WTC11 (cell line): Measurements from ENCODE around the gene PDXK. TPM values are rescaled to one million over a fixed set of nuclear protein-coding genes. Genes with fewer than 3 reads are reported as not detected.

Experiments used
- ATAC-seq: fragments of 200-7000 bp; cut with Tn5 transposase; 2 replicates; pipeline ENCODE4 v1.10.0; 2021; ENCODE audit warnings: mild to moderate bottlenecking, moderate library complexity
- Bru-seq: library from RNA; stranded (reverse); fragments of 400-500 nt; gene quantifications from one replicate; lab custom pipeline; 2021; lab: Mats Ljungman, UMichigan
- CTCF ChIA-PET: fragments of 300-600 bp; sonication (Branson Sonifier 250); formaldehyde crosslinking; loops from one replicate; lab custom pipeline; 2021; ENCODE audit warnings: antibody characterized with exemption; lab: Charles Lee
- POLR2A ChIA-PET: fragments of 350-600 bp; sonication (Branson Sonifier 250); formaldehyde crosslinking; loops from one replicate; lab custom pipeline; 2021; ENCODE audit warnings: antibody characterized with exemption; lab: Charles Lee
- DNase-seq: peaks from one replicate; pipeline ENCODE4 v3.0.0; 2021; ENCODE audit warnings: low spot score
- H3K27ac Mint-ChIP-seq: 2 replicates; pipeline ENCODE4 v1.8.0; 2021; ENCODE audit warnings: mixed read lengths
- H3K27me3 Mint-ChIP-seq: 2 replicates; pipeline ENCODE4 v1.8.0; 2021; ENCODE audit warnings: low read depth, mild to moderate bottlenecking, moderate library complexity, mixed read lengths
- H3K36me3 Mint-ChIP-seq: 2 replicates; pipeline ENCODE4 v1.8.0; 2021; ENCODE audit warnings: mixed read lengths
- H3K4me1 Mint-ChIP-seq: 2 replicates; pipeline ENCODE4 v1.8.0; 2022; ENCODE audit warnings: mixed read lengths
- H3K4me3 Mint-ChIP-seq: 2 replicates; pipeline ENCODE4 v1.8.0; 2021; ENCODE audit warnings: mild to moderate bottlenecking, moderate library complexity, mixed read lengths
- H3K9me3 Mint-ChIP-seq: 2 replicates; pipeline ENCODE4 v1.8.0; 2021; ENCODE audit warnings: mixed read lengths
- ATF1 ChIP-seq: sonication (generic); formaldehyde crosslinking; IDR thresholded peaks from 2 replicates; pipeline ENCODE4 v1.8.1; 2023; ENCODE audit warnings: mild to moderate bottlenecking, moderate library complexity, missing genetic modification reagents
- ATF2 ChIP-seq: sonication (generic); formaldehyde crosslinking; IDR thresholded peaks from 2 replicates; pipeline ENCODE4 v1.8.1; 2022; ENCODE audit warnings: low read depth, missing genetic modification reagents, borderline replicate concordance
- ATF3 ChIP-seq: sonication (generic); formaldehyde crosslinking; conservative IDR thresholded peaks from 2 replicates; pipeline ENCODE4 v1.8.1; 2022; ENCODE audit warnings: mild to moderate bottlenecking, missing genetic modification reagents
- CBFB ChIP-seq: sonication (generic); formaldehyde crosslinking; IDR thresholded peaks from 2 replicates; pipeline ENCODE4 v1.8.1; 2022; ENCODE audit warnings: mild to moderate bottlenecking, low read depth, missing genetic modification reagents
- CREM ChIP-seq: sonication (generic); formaldehyde crosslinking; IDR thresholded peaks from 2 replicates; pipeline ENCODE4 v1.8.1; 2022; ENCODE audit warnings: mild to moderate bottlenecking, missing genetic modification reagents, moderate library complexity
- EMX1 ChIP-seq: fragments of 250-450 bp; sonication (Bioruptor Pico); IDR thresholded peaks from 2 replicates; pipeline ENCODE4 v1.8.0; 2021; ENCODE audit warnings: mild to moderate bottlenecking
- FOXP4 ChIP-seq: sonication (generic); formaldehyde crosslinking; IDR thresholded peaks from 2 replicates; pipeline ENCODE4 v1.8.0; 2022; ENCODE audit warnings: mild to moderate bottlenecking, missing genetic modification reagents
- GABPB1 ChIP-seq: sonication (generic); formaldehyde crosslinking; IDR thresholded peaks from 2 replicates; pipeline ENCODE4 v1.8.1; 2023; ENCODE audit warnings: mild to moderate bottlenecking, missing genetic modification reagents
- GTF2I ChIP-seq: fragments of 250-450 bp; sonication (Bioruptor Pico); conservative IDR thresholded peaks from 2 replicates; pipeline ENCODE4 v1.4.0; 2021; ENCODE audit warnings: mild to moderate bottlenecking
- HMGXB4 ChIP-seq: sonication (generic); formaldehyde crosslinking; IDR thresholded peaks from 2 replicates; pipeline ENCODE4 v1.8.1; 2023; ENCODE audit warnings: mild to moderate bottlenecking, moderate library complexity, missing genetic modification reagents
- KAT7 ChIP-seq: sonication (generic); formaldehyde crosslinking; IDR thresholded peaks from 2 replicates; pipeline ENCODE4 v1.8.1; 2023; ENCODE audit warnings: missing genetic modification reagents, mild to moderate bottlenecking, borderline replicate concordance
- NFATC4 ChIP-seq: fragments of 250-450 bp; sonication (Bioruptor Pico); IDR thresholded peaks from 2 replicates; pipeline ENCODE4 v1.9.0; 2021; ENCODE audit warnings: mild to moderate bottlenecking
- NR1H2 ChIP-seq: sonication (generic); formaldehyde crosslinking; IDR thresholded peaks from 2 replicates; pipeline ENCODE4 v1.9.0; 2021; ENCODE audit warnings: mild to moderate bottlenecking, moderate library complexity, missing genetic modification reagents
- NR3C1 ChIP-seq: sonication (generic); formaldehyde crosslinking; conservative IDR thresholded peaks from 2 replicates; pipeline ENCODE4 v1.8.1; 2023; ENCODE audit warnings: low read depth, mild to moderate bottlenecking, missing genetic modification reagents
- SP1 ChIP-seq: sonication (generic); formaldehyde crosslinking; conservative IDR thresholded peaks from 2 replicates; pipeline ENCODE4 v1.8.1; 2022; ENCODE audit warnings: missing genetic modification reagents
- TCF7 ChIP-seq: sonication (generic); formaldehyde crosslinking; IDR thresholded peaks from 2 replicates; pipeline ENCODE4 v1.8.0; 2022; ENCODE audit warnings: mild to moderate bottlenecking, low read depth, missing genetic modification reagents, moderate library complexity
- TEAD4 ChIP-seq: sonication (generic); formaldehyde crosslinking; IDR thresholded peaks from 2 replicates; pipeline ENCODE4 v1.8.0; 2022; ENCODE audit warnings: mild to moderate bottlenecking, missing genetic modification reagents
- TP53 ChIP-seq: sonication (generic); formaldehyde crosslinking; IDR thresholded peaks from 2 replicates; pipeline ENCODE4 v1.8.1; 2023; ENCODE audit warnings: mild to moderate bottlenecking, missing genetic modification reagents
- ZNF138 ChIP-seq: sonication (generic); formaldehyde crosslinking; conservative IDR thresholded peaks from 2 replicates; pipeline ENCODE4 v1.8.1; 2022; ENCODE audit warnings: mild to moderate bottlenecking, moderate library complexity, missing genetic modification reagents
- ZNF263 ChIP-seq: sonication (generic); formaldehyde crosslinking; IDR thresholded peaks from 2 replicates; pipeline ENCODE4 v1.8.1; 2022; ENCODE audit warnings: low read depth, mild to moderate bottlenecking, moderate library complexity, missing genetic modification reagents
- long read RNA-seq, 3 experiments: library from RNA in 1 of 3; library from capped mRNA in 1 of 3; library from polyadenylated mRNA in 1 of 3; unstranded in 2 of 3; stranded (forward) in 1 of 3; transcript quantifications; one replicate each; pipeline ENCODE4 v2.0.0, GENCODE V29; 2021
- total RNA-seq: library from RNA; stranded (reverse); gene quantifications from 3 replicates; pipeline ENCODE4 v1.2.3, GENCODE V29; 2021
- TF ChIP-seq, protein P1 (sequence below): sonication (generic); formaldehyde crosslinking; IDR thresholded peaks from 2 replicates; pipeline ENCODE4 v1.8.0; 2022; ENCODE audit warnings: mild to moderate bottlenecking, missing genetic modification reagents
- TF ChIP-seq, protein P2 (sequence below): fragments of 250-450 bp; sonication (Bioruptor Pico); IDR thresholded peaks from 2 replicates; pipeline ENCODE4 v2.1.2; 2022; ENCODE audit warnings: mild to moderate bottlenecking, moderate library complexity
- TF ChIP-seq, protein P3 (sequence below): sonication (generic); formaldehyde crosslinking; IDR thresholded peaks from 2 replicates; pipeline ENCODE4 v1.8.1; 2023; ENCODE audit warnings: mild to moderate bottlenecking, missing genetic modification reagents

The PDXK gene
- total RNA-seq, result 116 to 123 TPM (median 120 TPM) in 3 replicates
- Bru-seq, nascent RNA, result percentile 65 among the genes with signal in this experiment
- long read RNA-seq, experiment 1, full-length matches to known transcripts, result 205 of 305 reads
- long read RNA-seq, experiment 1, partial matches to known transcripts, result 15 of 305 reads
- long read RNA-seq, experiment 1, other reads (novel, unspliced or antisense), result 85 of 305 reads
- long read RNA-seq, experiment 2, full-length matches to known transcripts, result 56 of 108 reads
- long read RNA-seq, experiment 2, partial matches to known transcripts, result 4 of 108 reads
- long read RNA-seq, experiment 2, other reads (novel, unspliced or antisense), result 48 of 108 reads
- long read RNA-seq, experiment 3, partial matches to known transcripts, result 0 of 5 reads
- long read RNA-seq, experiment 3, other reads (novel, unspliced or antisense), result 5 of 5 reads

- Mint-ChIP-seq H3K27ac (peak within 1 kb of the TSS; percentile 54; the same call in 1 of the 2 replicates), H3K4me1 (peaks cover 14% of the 10 kb centered on the region), H3K27me3 (peaks cover 9% of the 10 kb centered on the region), H3K4me3 (peak within 1 kb of the TSS; percentile 71), H3K9me3 (no peaks in the 10 kb centered on the region), H3K36me3 (peaks cover 5% of the 10 kb centered on the region)
- ATAC-seq (peak; percentile 83), DNase-seq (peak; percentile 82)
- ChIA-PET POLR2A (interaction anchor here (1.1 to 2.1 kb wide), 2 partner anchors 10 to 62 kb away, joined by 3 to 9 read pairs; no protein-coding TSS in a partner anchor), CTCF (interaction anchor here (3.6 kb wide), 1 partner anchor 9 kb away, joined by 45 read pairs; no protein-coding TSS in a partner anchor)
- 0 out of 2 replicates have a peak, but pooled peaks have one; percentile 42 for TF ChIP-seq CBFB (CRISPR knock-in tag)
- TF ChIP-seq ATF3, result no peak
- TF ChIP-seq SP1 (CRISPR knock-in tag), result peak; percentile 57; the same call in 1 of the 2 replicates
- peak; percentile 69; the same call in 1 of the 2 replicates for TF ChIP-seq HMGXB4 (CRISPR knock-in tag)
- TF ChIP-seq KAT7 (CRISPR knock-in tag), result peak; percentile 34; the same call in 1 of the 2 replicates
- peak; percentile 78; the same call in 1 of the 2 replicates for TF ChIP-seq FOXP4
- no peak for TF ChIP-seq ZNF138 (CRISPR knock-in tag)
- no peak for TF ChIP-seq EMX1 (CRISPR knock-in tag)
- TF ChIP-seq NR1H2 (CRISPR knock-in tag), result 0 out of 2 replicates have a peak, but pooled peaks have one; percentile 39
- TF ChIP-seq ATF2, result no peak
- peak; percentile 69; the same call in 1 of the 2 replicates for TF ChIP-seq CREM (CRISPR knock-in tag)
- 0 out of 2 replicates have a peak, but pooled peaks have one; percentile 56 for TF ChIP-seq NR3C1 (CRISPR knock-in tag)
- TF ChIP-seq TP53 (CRISPR knock-in tag), result peak; percentile 85; the same call in 1 of the 2 replicates
- no peak for TF ChIP-seq ATF1 (CRISPR knock-in tag)
- TF ChIP-seq TEAD4 (CRISPR knock-in tag), result peak; percentile 17; the same call in 1 of the 2 replicates
- TF ChIP-seq, protein P1, sequence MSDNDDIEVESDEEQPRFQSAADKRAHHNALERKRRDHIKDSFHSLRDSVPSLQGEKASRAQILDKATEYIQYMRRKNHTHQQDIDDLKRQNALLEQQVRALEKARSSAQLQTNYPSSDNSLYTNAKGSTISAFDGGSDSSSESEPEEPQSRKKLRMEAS (CRISPR knock-in tag), result no peak
- TF ChIP-seq, protein P2, sequence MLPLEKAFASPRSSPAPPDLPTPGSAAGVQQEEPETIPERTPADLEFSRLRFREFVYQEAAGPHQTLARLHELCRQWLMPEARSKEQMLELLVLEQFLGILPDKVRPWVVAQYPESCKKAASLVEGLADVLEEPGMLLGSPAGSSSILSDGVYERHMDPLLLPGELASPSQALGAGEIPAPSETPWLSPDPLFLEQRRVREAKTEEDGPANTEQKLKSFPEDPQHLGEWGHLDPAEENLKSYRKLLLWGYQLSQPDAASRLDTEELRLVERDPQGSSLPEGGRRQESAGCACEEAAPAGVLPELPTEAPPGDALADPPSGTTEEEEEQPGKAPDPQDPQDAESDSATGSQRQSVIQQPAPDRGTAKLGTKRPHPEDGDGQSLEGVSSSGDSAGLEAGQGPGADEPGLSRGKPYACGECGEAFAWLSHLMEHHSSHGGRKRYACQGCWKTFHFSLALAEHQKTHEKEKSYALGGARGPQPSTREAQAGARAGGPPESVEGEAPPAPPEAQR, result no peak
- no peak for TF ChIP-seq NFATC4 (CRISPR knock-in tag)
- no peak for TF ChIP-seq GTF2I
- TF ChIP-seq, protein P3, sequence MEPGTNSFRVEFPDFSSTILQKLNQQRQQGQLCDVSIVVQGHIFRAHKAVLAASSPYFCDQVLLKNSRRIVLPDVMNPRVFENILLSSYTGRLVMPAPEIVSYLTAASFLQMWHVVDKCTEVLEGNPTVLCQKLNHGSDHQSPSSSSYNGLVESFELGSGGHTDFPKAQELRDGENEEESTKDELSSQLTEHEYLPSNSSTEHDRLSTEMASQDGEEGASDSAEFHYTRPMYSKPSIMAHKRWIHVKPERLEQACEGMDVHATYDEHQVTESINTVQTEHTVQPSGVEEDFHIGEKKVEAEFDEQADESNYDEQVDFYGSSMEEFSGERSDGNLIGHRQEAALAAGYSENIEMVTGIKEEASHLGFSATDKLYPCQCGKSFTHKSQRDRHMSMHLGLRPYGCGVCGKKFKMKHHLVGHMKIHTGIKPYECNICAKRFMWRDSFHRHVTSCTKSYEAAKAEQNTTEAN (CRISPR knock-in tag), result 0 out of 2 replicates have a peak, but pooled peaks have one; percentile 40
- peak; percentile 49 for TF ChIP-seq GABPB1
- TF ChIP-seq ZNF263 (CRISPR knock-in tag), result no peak
- no peak for TF ChIP-seq TCF7
These were observed at the start of gene PDXK for GRCh38 chr21:43718872-43719747. Gene PDXK, plus strand, starts transcription at chr21:43719129. Its CDS starts 166 bp downstream, at chr21:43719295.
